ENCODE results near the gene ZNF583. TPM values are rescaled to one million over a fixed set of nuclear protein-coding genes. Genes with fewer than 3 reads are reported as not detected.

The ZNF583 gene
- total RNA-seq, 1 donor from 2014 or later, result 4.5 TPM

- Mint-ChIP-seq H3K27ac (no peak overlapping the region), H3K4me1 (no peaks in the 10 kb centered on the region)
Measured at GRCh38 chr19:56360841-56361240, 43.3 kb upstream of the ZNF583 start.

GRCh38 chr19:56367829-56368711 is 36.1 kb upstream of the ZNF583 start:
- no peak overlapping the region for H3K27ac Mint-ChIP-seq
- H4K20me1 ChIP-seq (ENCODE audit: low read depth), result no peaks in the 10 kb centered on the region
- peak overlapping the region; percentile 70 for H3K4me3 ChIP-seq
- H3K27ac ChIP-seq, result peak overlapping the region; percentile 80
- H3K4me1 ChIP-seq, result no peaks in the 10 kb centered on the region
- peaks cover 6% of the 10 kb centered on the region for H3F3A ChIP-seq (ENCODE audit: low read depth)
- H3K27me3 ChIP-seq, result no peaks in the 10 kb centered on the region
- H3K4me3 Mint-ChIP-seq, result no peak overlapping the region
- peak overlapping the region; percentile 58 for H3K9ac ChIP-seq
- peaks cover 45% of the 10 kb centered on the region for H3K9me3 Mint-ChIP-seq
- H3K79me2 ChIP-seq (ENCODE audit: low read depth), result peaks cover 28% of the 10 kb centered on the region
- peak overlapping the region; percentile 67 for H2AFZ ChIP-seq (replicated peaks)
- H3K36me3 ChIP-seq, result no peaks in the 10 kb centered on the region
- peak; percentile 93 for DNase-seq (ENCODE audit: low spot score)
- H3K4me1 Mint-ChIP-seq, result no peaks in the 10 kb centered on the region
- H3K9me3 ChIP-seq (ENCODE audit: low read depth), result peaks cover 8% of the 10 kb centered on the region
- no peak for TF ChIP-seq EZH2 (IDR thresholded peaks at IDR 0.05)
- TF ChIP-seq EZH2phosphoT487 (IDR thresholded peaks at IDR 0.05), result no peak
- no peak for TF ChIP-seq CTCF (IDR thresholded peaks at IDR 0.05)
- no peaks in the 10 kb centered on the region for H3K36me3 Mint-ChIP-seq
- H3K4me2 ChIP-seq, result peak overlapping the region; percentile 89
- H3K27me3 Mint-ChIP-seq (ENCODE audit: insufficient read depth, low read depth), result no peaks in the 10 kb centered on the region

More at GRCh38 chr19:56360841-56361240, 43.3 kb upstream of the ZNF583 start:
- no peak overlapping the region for H3K27ac ChIP-seq
- H3K9ac ChIP-seq, result no peak overlapping the region
- H3K4me3 Mint-ChIP-seq, result no peak overlapping the region
- H3F3A ChIP-seq (ENCODE audit: low read depth), result no peaks in the 10 kb centered on the region
- no peaks in the 10 kb centered on the region for H3K27me3 Mint-ChIP-seq (ENCODE audit: insufficient read depth, low read depth)
- no peak for DNase-seq (ENCODE audit: low spot score)
- no peak for TF ChIP-seq EZH2 (IDR thresholded peaks at IDR 0.05)
- TF ChIP-seq CTCF (IDR thresholded peaks at IDR 0.05), result no peak
- no peak for TF ChIP-seq EZH2phosphoT487 (IDR thresholded peaks at IDR 0.05)
- no peaks in the 10 kb centered on the region for H3K79me2 ChIP-seq (ENCODE audit: low read depth)
- H3K9me3 Mint-ChIP-seq, result peaks cover 44% of the 10 kb centered on the region
- H3K36me3 Mint-ChIP-seq, result peaks cover 2% of the 10 kb centered on the region
- H3K9me3 ChIP-seq (ENCODE audit: low read depth), result peaks cover 19% of the 10 kb centered on the region
- H4K20me1 ChIP-seq (ENCODE audit: low read depth), result no peaks in the 10 kb centered on the region
- no peak overlapping the region for H3K4me2 ChIP-seq
- H3K27me3 ChIP-seq, result no peaks in the 10 kb centered on the region
- H3K36me3 ChIP-seq, result no peaks in the 10 kb centered on the region
- H3K4me1 ChIP-seq, result no peaks in the 10 kb centered on the region
- no peak overlapping the region for H2AFZ ChIP-seq (replicated peaks)
- H3K4me3 ChIP-seq, result no peak overlapping the region

DNA sequence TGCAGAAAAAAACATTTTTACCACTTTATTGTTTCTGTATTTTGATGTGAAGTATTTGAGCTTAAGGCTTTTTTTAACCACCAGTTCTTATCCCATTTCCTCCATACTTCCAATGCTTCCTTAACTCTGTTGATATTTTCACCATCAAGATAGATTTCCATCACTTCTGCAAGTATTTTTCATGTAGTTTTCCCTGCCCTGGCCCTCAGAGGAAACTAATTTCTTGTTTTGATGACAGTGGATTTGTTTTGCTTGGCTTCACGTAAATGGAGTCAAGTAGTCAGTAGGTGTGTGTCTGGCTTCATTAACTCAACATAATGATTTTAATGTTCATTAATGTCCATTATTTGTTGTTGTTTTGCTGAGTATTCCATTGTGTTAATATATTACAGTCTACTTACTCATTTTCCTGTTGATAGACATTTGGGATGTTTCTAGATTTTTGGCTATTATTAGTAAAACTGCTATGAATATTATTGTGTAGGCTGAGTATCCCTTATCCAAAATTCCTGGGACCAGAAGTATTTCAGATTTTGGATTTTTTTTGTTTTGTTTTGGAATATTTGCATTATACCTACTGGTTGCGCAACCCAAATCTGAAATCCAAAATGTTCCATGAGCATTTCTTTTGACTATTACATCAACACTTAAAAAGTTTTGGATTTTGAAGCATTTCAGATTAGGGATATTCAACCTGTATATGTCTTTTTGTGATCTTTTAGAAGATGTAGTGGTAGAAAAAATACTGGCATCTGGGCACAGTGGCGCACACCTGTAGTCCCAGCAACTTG is 34.1 kb upstream of the ZNF583 start:
- no peaks in the 10 kb centered on the region for H3K36me3 Mint-ChIP-seq
- H3K4me3 Mint-ChIP-seq, result no peak overlapping the region
- H3K79me2 ChIP-seq (ENCODE audit: low read depth), result peaks cover 28% of the 10 kb centered on the region
- H3F3A ChIP-seq (ENCODE audit: low read depth), result peaks cover 6% of the 10 kb centered on the region
- no peaks in the 10 kb centered on the region for H4K20me1 ChIP-seq (ENCODE audit: low read depth)
- H3K9me3 Mint-ChIP-seq, result peaks cover 48% of the 10 kb centered on the region
- H3K9me3 ChIP-seq (ENCODE audit: low read depth), result peaks cover 8% of the 10 kb centered on the region
- H3K9ac ChIP-seq, result no peak overlapping the region
- no peak overlapping the region for H3K27ac Mint-ChIP-seq
- TF ChIP-seq CTCF (IDR thresholded peaks at IDR 0.05), result no peak
- TF ChIP-seq EZH2 (IDR thresholded peaks at IDR 0.05), result no peak
- TF ChIP-seq EZH2phosphoT487 (IDR thresholded peaks at IDR 0.05), result no peak
- no peaks in the 10 kb centered on the region for H3K27me3 ChIP-seq
- H3K4me1 Mint-ChIP-seq, result no peaks in the 10 kb centered on the region
- no peak overlapping the region for H2AFZ ChIP-seq (replicated peaks)
- peaks cover 8% of the 10 kb centered on the region for H3K36me3 ChIP-seq
- no peak for DNase-seq (ENCODE audit: low spot score)
- peak overlapping the region; percentile 89 for H3K4me2 ChIP-seq
- H3K27me3 Mint-ChIP-seq (ENCODE audit: insufficient read depth, low read depth), result no peaks in the 10 kb centered on the region
- H3K4me1 ChIP-seq, result no peaks in the 10 kb centered on the region
- no peak overlapping the region for H3K27ac ChIP-seq
- H3K4me3 ChIP-seq, result no peak overlapping the region
